ENCODE data around the gene RALGAPA2.

The RALGAPA2 gene

GRCh38 chr20:20529597-20529996 lies 182.8 kb downstream of the RALGAPA2 start:
- DNase-seq: no peak

DNA sequence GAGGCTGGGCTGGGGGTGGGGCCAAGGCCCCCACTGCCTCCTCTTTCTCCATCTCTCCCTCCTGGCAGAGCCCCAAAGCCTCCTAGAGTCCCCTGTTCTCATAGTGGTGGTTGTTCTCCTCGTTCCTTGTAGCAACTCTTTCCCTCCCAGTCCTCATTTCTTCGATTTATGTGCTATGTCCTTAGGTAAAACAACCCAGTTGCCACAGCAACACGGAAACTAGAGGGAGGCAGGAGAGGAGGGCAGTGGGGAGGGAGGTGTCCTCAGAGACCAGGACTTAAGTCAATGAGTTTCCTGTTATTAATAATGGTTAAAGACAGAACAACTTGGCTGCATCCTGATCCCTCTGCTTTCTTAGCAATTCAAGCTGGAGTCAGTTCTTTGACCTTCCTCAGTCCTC lies 183.6 kb downstream of the RALGAPA2 start:
- DNase-seq: no peak

- DNase-seq: no peak
Observed at GRCh38 chr20:20527661-20528060, 184.8 kb downstream of the RALGAPA2 start.

GRCh38 chr20:20525756-20526155 lies 186.7 kb downstream of the RALGAPA2 start:
- no peak for DNase-seq

- DNase-seq: no peak
Observed at GRCh38 chr20:20525214-20525613, 187.2 kb downstream of the RALGAPA2 start.

DNA sequence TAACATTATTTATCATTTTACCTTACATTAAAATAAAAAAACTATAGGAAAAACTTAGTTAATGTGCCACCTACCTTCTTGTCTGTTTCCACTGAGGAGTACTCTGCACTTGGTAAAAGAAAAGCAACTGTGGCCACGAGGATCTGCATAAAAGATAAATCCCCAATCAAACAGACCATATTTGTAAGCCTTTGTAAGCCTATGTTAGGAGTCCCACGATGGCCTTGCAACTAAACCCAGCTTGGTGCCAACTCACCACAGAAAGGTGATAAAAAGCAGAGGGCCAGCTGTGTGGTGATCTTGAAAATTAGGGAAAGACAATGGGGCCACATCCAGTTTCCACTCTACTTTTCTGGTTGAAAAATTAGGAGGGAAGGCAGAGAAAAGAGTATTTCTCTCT lies 187.7 kb downstream of the RALGAPA2 start:
- DNase-seq: no peak

GRCh38 chr20:20521736-20522135 lies 190.7 kb downstream of the RALGAPA2 start:
- DNase-seq: no peak

GRCh38 chr20:20520776-20521175 lies 191.7 kb downstream of the RALGAPA2 start:
- no peak for DNase-seq

DNA sequence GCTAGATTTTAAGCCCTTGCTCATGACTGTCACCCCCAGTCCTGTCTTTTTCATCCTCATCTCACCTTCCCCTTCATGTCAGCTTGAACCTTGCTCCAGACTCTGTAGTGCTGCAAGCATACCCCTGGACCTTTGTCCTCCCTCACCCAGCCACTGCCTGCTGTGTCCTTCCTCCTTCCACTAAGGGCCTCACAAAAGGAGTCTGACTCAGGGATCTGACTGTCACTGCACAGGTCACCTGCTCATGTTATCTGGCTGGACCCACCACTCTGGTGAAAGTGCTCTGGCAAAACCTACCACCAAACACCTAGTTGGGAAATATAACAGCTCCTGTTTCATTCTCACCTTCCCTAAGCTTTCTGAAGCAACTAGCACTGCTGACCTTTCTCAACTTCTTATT lies 193.2 kb downstream of the RALGAPA2 start:
- no peak for DNase-seq

DNA sequence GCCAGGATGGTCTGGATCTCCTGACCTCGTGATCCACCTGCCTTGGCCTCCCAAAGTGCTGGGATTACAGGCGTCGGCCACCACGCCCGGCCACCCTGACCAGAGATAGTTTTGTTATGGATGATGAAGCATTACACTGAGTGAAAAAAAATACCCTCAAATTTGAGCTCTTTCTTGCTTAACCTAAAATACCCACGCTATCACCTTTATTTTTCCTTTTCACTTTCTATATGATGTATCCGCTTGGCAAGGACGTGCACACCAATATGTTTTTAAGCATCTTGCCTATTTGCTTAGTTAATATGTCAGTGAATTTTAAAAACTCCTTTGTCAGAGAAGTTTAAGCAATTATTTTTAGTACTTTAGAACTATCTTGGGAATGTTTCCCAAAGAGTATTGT lies 194.2 kb downstream of the RALGAPA2 start:
- no peak for DNase-seq

DNA sequence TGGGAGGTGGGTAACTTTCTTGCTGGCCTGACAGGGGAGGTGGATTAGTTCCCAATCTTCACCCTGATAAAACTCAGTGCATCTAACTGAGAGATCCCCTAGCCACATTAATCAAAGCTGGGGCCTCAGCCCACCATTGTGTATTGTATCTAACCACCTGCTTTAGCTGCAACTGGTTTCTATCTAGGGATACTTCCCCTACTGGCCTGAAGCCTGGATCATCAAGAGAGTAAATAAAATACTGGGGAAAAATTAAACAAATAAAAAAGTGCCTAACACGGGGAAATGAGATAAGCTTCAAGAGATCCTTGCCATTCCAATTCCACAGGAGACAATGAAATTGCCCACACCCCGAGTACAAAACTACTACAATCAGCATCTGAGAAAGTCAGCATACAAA lies 195.1 kb downstream of the RALGAPA2 start:
- DNase-seq: no peak

- no peak for DNase-seq
Observed at GRCh38 chr20:20513720-20514119, 198.7 kb downstream of the RALGAPA2 start.

GRCh38 chr20:20505554-20505953 lies 206.9 kb downstream of the RALGAPA2 start:
- no peak for DNase-seq

GRCh38 chr20:20503777-20504530 lies 208.5 kb downstream of the RALGAPA2 start:
- no peak for DNase-seq

DNA sequence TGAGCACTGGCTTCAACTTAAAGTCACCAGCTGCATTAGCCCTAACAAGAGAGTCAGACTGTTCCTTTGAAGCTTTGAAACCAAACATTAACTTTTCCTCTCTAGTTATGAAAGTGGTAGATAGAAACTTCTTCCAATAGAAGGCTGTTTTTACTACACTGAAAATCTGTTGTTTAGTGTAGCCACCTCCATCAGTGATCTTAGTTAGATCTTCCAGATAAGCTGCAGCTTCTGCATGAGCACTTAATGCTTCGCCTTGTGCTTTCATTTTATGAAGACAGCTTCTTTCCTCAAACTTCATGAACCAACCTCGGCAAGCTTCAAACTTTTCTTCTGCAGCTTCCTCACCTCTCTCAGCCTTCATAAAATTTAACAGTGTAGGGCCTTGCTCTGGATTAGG lies 211.3 kb downstream of the RALGAPA2 start:
- no peak for DNase-seq

- no peak for DNase-seq
Observed at GRCh38 chr20:20500312-20500711, 212.1 kb downstream of the RALGAPA2 start.

- no peak for DNase-seq
Observed at GRCh38 chr20:20499439-20499838, 213.0 kb downstream of the RALGAPA2 start.

DNA sequence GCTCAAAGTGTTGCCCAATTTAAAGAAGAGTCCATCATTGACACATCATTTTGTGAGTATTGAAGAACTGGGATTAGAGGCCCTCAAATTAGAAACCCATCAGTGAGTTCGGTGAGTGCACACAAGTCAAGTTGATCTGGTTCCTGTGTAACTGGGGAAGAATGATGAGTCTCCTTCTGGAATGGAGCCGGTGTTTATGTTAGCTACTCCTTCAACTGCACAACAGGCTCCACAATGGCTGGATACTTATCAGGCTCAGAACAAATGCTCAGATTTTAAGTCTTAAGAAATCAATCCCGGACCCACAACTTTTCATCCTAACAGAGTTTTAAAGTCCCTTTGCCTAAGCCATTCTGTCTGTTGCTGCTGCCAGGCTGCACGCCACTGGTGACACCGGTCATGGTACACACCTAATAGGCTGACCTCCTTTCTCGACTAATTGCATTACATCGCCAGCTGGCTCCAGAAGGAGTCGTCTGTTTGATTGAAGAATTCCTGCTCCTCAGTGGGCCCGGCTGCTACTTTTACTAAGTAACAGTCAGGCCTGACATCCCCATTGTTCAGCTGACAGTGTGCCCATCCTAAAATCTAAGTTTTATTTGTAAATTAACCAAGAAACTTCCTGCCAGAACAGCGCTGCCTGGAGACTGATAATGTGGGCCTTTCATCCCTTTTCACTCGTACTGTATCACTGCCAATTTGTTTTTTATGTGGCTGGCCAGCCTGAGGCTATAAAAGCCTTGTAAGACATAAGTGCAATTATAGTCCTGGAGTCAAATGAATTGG lies 214.2 kb downstream of the RALGAPA2 start:
- no peak for DNase-seq

GRCh38 chr20:20497242-20497978 lies 215.0 kb downstream of the RALGAPA2 start:
- DNase-seq: no peak

DNA sequence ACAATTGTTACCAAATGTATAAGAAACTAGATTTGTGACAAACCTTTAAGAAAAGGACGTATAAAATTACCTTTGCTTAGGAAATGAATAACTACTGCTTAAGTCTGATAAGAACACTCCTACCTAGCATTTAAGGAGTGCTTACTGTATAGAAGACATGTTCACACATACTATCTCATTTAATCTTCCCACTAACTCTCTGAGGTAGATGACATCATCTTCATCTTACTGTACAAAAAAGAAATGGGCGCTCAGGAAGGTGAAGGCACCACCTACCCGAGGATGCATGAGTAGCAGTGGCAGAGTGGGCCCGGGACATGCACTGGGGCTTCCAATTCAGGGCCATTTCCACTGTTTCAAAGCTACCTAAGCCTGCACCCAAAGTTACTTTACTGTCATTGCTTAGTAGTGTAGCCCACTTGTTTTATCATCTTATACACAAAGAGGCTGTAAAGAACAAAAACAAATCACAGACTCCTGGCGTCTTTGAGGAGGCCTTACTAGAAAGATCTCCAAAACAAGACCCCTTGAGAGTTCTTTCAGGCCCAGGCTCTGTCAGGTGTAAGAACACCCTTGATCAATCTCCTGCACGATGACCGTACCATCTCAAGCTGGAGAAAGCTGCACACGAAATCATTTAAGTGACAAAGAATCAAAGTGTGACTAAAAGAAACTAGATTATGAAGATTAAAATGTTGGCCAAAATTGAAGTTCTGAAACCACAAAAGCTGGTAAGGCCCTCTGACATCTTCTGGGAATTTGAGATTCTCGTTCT lies 216.5 kb downstream of the RALGAPA2 start:
- no peak for DNase-seq

- DNase-seq: no peak
Observed at GRCh38 chr20:20493701-20494100, 218.7 kb downstream of the RALGAPA2 start.

GRCh38 chr20:20492521-20493332 lies 219.7 kb downstream of the RALGAPA2 start:
- DNase-seq: no peak
